Measurements from ENCODE around the gene INSR. TPM values are rescaled to one million over a fixed set of nuclear protein-coding genes. Genes with fewer than 3 reads are reported as not detected.

INSR gene
- total RNA-seq, 2 donors from 2014 or later: 50.8 to 118 TPM

DNA sequence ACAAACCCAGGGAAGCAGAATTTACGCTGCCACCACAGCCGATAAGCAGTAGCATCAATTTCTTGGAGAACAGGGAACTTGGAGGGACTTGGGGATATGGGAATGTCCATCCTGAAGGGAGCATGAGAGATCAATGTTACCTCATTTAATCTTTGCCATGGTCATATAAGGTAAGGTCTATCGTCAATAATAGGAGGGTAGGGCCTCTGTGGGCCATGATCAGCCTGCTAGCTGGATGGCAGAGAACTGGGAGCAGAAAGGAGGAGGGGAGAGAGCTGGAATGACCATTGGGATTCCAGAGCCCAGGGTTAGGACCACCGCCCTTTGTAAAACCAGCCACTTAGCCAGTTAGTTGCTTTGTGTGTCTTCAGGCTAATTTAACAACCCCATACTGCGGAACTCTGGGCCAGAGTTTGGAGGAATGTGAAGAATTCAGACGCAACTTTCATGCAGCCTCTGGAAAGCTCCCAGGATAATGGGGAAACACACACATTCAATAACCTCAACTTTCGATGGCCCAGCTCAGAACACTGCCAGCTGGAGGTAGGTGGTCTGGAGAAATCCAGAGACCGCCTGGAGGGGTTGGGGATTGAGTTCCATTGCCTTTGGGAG is 184.4 kb downstream of the INSR start:
- no peak for DNase-seq (ENCODE audit: low spot score)
- no peaks in the 10 kb centered on the region for H3K36me3 ChIP-seq

GRCh38 chr19:7106711-7107657 is 187.2 kb downstream of the INSR start:
- TF ChIP-seq, protein P1, sequence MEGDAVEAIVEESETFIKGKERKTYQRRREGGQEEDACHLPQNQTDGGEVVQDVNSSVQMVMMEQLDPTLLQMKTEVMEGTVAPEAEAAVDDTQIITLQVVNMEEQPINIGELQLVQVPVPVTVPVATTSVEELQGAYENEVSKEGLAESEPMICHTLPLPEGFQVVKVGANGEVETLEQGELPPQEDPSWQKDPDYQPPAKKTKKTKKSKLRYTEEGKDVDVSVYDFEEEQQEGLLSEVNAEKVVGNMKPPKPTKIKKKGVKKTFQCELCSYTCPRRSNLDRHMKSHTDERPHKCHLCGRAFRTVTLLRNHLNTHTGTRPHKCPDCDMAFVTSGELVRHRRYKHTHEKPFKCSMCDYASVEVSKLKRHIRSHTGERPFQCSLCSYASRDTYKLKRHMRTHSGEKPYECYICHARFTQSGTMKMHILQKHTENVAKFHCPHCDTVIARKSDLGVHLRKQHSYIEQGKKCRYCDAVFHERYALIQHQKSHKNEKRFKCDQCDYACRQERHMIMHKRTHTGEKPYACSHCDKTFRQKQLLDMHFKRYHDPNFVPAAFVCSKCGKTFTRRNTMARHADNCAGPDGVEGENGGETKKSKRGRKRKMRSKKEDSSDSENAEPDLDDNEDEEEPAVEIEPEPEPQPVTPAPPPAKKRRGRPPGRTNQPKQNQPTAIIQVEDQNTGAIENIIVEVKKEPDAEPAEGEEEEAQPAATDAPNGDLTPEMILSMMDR (IDR thresholded peaks at IDR 0.05): no peak
- no peaks in the 10 kb centered on the region for H3K9me3 ChIP-seq

More for the DNA sequence above, 184.4 kb downstream of the INSR start:
- no peaks in the 10 kb centered on the region for H3K27me3 ChIP-seq
- H3K9me3 ChIP-seq: no peaks in the 10 kb centered on the region
- H3K4me1 ChIP-seq: no peaks in the 10 kb centered on the region
- TF ChIP-seq, protein P1 (IDR thresholded peaks at IDR 0.05): no peak
- no peak overlapping the region for H3K4me3 ChIP-seq
- H3K27ac ChIP-seq: no peak overlapping the region

DNA sequence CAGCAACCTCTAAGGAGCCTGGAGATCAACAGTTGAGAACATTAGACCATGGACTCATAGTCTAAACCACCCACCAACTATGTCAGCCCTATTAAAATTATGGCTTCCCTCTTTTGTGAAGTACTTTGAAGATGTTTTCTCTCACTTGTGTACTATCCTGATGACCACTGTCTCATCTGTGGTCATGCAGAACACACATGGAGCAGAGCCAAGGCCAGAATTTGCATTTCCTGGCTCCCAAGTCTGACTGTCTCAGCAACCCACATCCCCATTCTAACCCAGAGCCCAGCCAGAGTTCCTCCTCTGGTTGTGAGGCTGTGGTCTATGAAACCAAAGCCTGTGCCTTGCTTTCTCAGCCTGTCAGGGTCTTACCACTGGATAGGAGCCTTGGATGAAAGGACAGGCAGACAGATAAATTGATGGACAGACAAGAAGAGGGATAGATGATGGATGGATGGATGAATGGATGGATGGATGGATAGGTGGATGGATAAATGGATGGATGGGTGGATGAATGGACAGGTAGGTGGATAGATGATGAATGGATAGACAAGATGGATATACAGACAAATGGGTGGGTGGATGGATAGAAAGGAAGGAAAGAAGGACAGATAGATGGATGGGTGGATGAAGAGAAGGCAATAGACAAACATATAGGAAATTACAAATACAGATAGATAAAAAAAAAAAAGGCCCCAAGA is 189.3 kb downstream of the INSR start:
- no peaks in the 10 kb centered on the region for H3K4me1 ChIP-seq
- TF ChIP-seq, protein P1 (IDR thresholded peaks at IDR 0.05): no peak
- H3K4me3 ChIP-seq: no peak overlapping the region
- H3K9me3 ChIP-seq: no peaks in the 10 kb centered on the region
- no peak for DNase-seq (ENCODE audit: low spot score)
- H3K27ac ChIP-seq: no peak overlapping the region
- H3K36me3 ChIP-seq: no peaks in the 10 kb centered on the region
- no peaks in the 10 kb centered on the region for H3K27me3 ChIP-seq

More at GRCh38 chr19:7106711-7107657, 187.2 kb downstream of the INSR start:
- H3K27me3 ChIP-seq: no peaks in the 10 kb centered on the region
- H3K27ac ChIP-seq: no peak overlapping the region
- H3K4me3 ChIP-seq: no peak overlapping the region
- no peaks in the 10 kb centered on the region for H3K36me3 ChIP-seq
- no peaks in the 10 kb centered on the region for H3K4me1 ChIP-seq
- DNase-seq (ENCODE audit: low spot score): no peak

DNA sequence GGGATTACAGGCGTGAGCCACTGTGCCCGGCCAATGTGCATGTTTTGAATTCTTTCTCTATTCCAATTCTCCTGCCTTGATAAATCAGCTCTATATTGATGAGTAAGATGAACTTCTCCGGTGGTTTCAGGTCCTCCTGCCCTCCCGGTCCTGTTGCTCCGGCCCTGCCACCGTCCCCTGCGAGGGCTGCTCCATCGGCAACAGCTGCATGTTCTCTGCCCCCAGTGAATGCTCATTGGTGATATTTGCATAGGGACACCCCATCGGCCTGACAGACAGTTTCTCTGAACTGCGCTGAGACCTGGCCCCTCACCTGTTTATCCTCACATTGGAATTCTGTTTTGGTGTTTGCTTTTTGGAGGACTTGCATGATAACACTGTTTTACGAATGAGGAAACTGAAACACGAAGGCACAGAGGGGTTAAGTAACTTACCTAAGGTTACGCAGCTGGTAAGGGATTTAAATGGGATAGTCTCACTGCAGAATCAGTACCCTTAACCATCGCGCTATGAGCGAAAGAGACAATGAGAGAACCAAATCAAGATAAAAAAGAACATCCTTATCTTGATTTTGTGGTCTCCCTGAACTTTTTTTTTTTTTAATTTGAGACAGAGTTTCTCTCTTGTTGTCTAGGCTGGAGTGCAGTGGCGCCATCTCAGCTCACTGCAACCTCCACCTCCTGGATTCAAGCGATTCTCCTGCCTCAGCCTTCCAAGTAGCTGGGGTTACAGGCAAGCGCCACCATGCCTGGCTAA is 192.5 kb downstream of the INSR start:
- TF ChIP-seq, protein P1 (IDR thresholded peaks at IDR 0.05): no peak
- Histone ChIP-seq H3K9me3 (no peaks in the 10 kb centered on the region), H3K36me3 (no peaks in the 10 kb centered on the region), H3K27me3 (no peaks in the 10 kb centered on the region), H3K4me3 (no peak overlapping the region), H3K27ac (no peak overlapping the region), H3K4me1 (no peaks in the 10 kb centered on the region)
- DNase-seq (ENCODE audit: low spot score): no peak

DNA sequence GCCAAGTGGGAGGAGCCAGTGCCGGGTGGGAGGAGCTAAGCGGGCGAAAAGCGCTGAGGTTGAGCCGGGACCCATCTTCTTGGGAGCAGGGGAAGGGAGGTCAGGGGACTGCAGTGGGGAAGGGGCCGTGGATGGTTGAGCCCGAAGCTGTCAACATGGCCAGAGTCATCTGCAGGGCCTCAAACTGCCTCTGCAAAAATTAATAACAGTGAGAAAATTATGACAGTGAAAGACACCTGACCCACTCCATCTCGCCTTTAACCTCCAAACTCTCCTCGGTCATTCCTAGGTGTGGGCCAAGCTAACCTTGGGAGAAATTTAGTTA is 194.7 kb downstream of the INSR start:
- no peak for DNase-seq (ENCODE audit: low spot score)
- no peaks in the 10 kb centered on the region for H3K4me1 ChIP-seq
- no peaks in the 10 kb centered on the region for H3K36me3 ChIP-seq
- H3K4me3 ChIP-seq: peak overlapping the region; percentile 53 to 65
- no peaks in the 10 kb centered on the region for H3K27me3 ChIP-seq
- TF ChIP-seq, protein P1 (IDR thresholded peaks at IDR 0.05): no peak
- peak overlapping the region; percentile 91 to 94 for H3K27ac ChIP-seq
- peaks cover 4 to 8% of the 10 kb centered on the region in 2 donors for H3K9me3 ChIP-seq
